ENCODE data around the gene REC8.

- TF ChIP-seq POLR2A (IDR thresholded peaks at IDR 0.05; ENCODE audit: low read depth, low read length) (no peak), POLR2AphosphoS5 (IDR thresholded peaks at IDR 0.05; ENCODE audit: low read depth, low read length) (no peak), TAF1 (IDR thresholded peaks at IDR 0.05; ENCODE audit: borderline replicate concordance, low read depth, low read length) (no peak)
These were observed 38.9 kb upstream of the REC8 start for GRCh38 chr14:24132976-24133375.

Data from GM12892 (cell line).